RWPE1 (cell line): ENCODE measurements around the gene PARP3.

Source experiments
- CTCF ChIA-PET: fragments of 350-600 bp; sonication (Branson Sonifier 250); formaldehyde crosslinking; extraction: SDS; loops from one replicate; lab custom pipeline; 2021; lab: Yijun Ruan, JAX
- POLR2A ChIA-PET: fragments of 400-600 bp; formaldehyde crosslinking; extraction: SDS; loops from one replicate; lab custom pipeline; 2020; ENCODE audit warnings: antibody characterized with exemption; ENCODE audit not compliant: low non-redundant PET; lab: Yijun Ruan, JAX
- DNase-seq: peaks from one replicate; pipeline ENCODE4 v3.0.0; 2012; ENCODE audit warnings: low spot score
- H3K27ac ChIP-seq: fragments of 450-650 bp; 2 replicates; pipeline ENCODE4 v1.5.1; 2017
- CTCF ChIP-seq: fragments of 450-650 bp; conservative IDR thresholded peaks from 2 replicates; pipeline ENCODE4 v1.5.1; 2017; ENCODE audit warnings: low read depth, mild to moderate bottlenecking

The PARP3 gene

GRCh38 chr3:51929420-51930003 is 12.7 kb upstream of the PARP3 start:
- ChIA-PET CTCF (no interaction called here), POLR2A (no interaction called here)
- H3K27ac ChIP-seq = no peak overlapping the region
- peak; percentile 30 for DNase-seq
- no peak for TF ChIP-seq CTCF

- no peak for DNase-seq
Measured at GRCh38 chr3:51930439-51930838, 11.7 kb upstream of the PARP3 start.

DNA sequence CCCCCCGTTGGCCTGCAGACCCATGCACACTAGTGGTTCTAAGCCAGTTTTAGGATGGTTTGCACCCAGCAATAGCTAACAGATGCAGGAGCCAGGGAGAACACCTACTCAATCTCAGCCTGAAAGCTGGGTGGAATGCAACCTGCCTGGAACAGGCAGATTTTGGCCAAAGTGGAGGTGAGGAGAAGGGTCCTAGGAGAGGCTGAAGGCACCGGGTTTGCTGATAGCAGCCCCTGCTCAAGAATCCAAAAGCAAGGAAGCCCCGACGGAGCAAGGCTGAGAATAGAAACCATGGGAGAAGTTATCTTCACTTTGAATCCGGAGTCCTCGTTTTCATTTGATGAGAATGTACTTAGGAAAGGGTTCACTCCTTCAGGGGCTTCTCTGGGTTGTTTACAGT is 10.4 kb upstream of the PARP3 start:
- DNase-seq = no peak
- POLR2A ChIA-PET = interaction anchor here (0.7 kb wide), 1 partner anchor 418 kb away, joined by 4 read pairs; no protein-coding TSS in a partner anchor
- H3K27ac ChIP-seq = no peak overlapping the region
- TF ChIP-seq CTCF = no peak
- CTCF ChIA-PET = no interaction called here

More at GRCh38 chr3:51930439-51930838, 11.7 kb upstream of the PARP3 start:
- no peak for TF ChIP-seq CTCF
- ChIA-PET POLR2A (no interaction called here), CTCF (no interaction called here)
- H3K27ac ChIP-seq = no peak overlapping the region

DNA sequence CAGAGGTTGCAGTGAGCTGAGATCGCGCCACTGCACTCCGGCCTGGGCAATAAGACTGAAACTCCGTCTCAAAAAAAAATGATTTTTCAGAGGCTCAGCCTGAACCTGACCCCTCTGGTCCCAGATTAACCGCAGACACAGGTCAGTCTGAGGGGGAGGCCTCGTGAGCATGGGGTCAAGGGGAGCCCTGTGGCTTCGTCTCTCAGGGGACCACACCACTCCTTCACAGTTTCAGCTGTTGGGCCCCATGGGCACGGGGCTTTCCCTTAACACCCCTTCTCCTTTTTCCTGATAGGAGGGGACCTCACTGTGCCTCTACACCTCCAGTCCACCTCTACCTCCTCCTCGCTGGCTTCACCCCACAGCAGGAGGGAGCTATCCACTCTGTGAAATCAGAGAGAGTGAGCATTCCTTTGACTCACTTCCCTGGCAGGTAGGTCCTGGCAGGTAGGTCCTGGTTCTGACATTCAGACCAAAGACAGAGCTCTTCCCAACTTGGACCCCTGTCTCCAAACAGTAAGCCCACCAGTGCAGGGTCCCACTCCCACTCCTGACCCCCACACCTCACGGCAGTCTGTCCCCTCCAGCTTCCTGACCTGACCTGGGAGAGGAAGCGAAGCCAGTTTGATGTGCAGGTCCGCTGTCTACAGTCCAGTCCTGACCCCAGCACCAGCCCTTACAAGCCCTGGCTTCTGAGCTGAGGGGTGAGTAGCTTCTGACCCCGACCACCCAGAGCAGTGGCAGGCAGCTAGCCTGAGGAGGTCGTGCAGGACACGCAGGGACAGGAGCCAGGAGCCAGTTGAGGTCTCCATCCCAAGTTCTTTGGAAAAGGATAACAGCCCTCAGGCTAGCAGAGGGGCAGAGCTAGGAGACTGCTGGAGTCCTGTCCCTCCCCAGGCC is 9.4 kb upstream of the PARP3 start:
- DNase-seq = no peak
- ChIA-PET CTCF (interaction anchor here (0.6 kb wide), 1 partner anchor 34 kb away, joined by 4 read pairs; no protein-coding TSS in a partner anchor), POLR2A (no interaction called here)
- no peak overlapping the region; the same call in 1 of the 2 replicates for H3K27ac ChIP-seq
- no peak for TF ChIP-seq CTCF

- DNase-seq = no peak
- no peak for TF ChIP-seq CTCF
- ChIA-PET CTCF (interaction anchor here (0.6 kb wide), 1 partner anchor 40 kb away, joined by 3 read pairs; the partner anchor contains the start of gene ABHD14B), POLR2A (interaction anchor here (0.6 kb wide), 1 partner anchor 155 kb away, joined by 3 read pairs; no protein-coding TSS in a partner anchor)
- no peak overlapping the region for H3K27ac ChIP-seq
Measured at GRCh38 chr3:51933471-51934138, 8.6 kb upstream of the PARP3 start.
